Vagina (tissue), 2 donors: ENCODE results near the gene JPH4. TPM values are rescaled to one million over a fixed set of nuclear protein-coding genes. Genes with fewer than 3 reads are reported as not detected.

Experiments
- DNase-seq, 2 donors: peaks; one replicate each; pipeline ENCODE4 v3.0.0-alpha.2; 2017; ENCODE audit errors: extremely low spot score in 2 of 2
- H3K27ac ChIP-seq: fragments of 200-600 bp; sonication (generic); one replicate; pipeline ENCODE4 v1.5.1; 2019
- H3K27me3 ChIP-seq: fragments of 200-600 bp; sonication (generic); one replicate; pipeline ENCODE4 v1.5.1; 2019
- H3K36me3 ChIP-seq, 2 donors: fragments of 200-600 bp; sonication (generic); one replicate each; pipeline ENCODE4 v1.5.1; 2017 to 2019
- H3K4me1 ChIP-seq: fragments of 200-600 bp; sonication (generic); one replicate; pipeline ENCODE4 v1.5.1; 2019
- H3K4me3 ChIP-seq, 2 donors: fragments of 200-600 bp; sonication (generic); 1 replicate in 1 of 2; 2 replicates in 1 of 2; pipeline ENCODE4 v1.5.1; 2016 to 2019
- H3K9me3 ChIP-seq: fragments of 200-600 bp; sonication (generic); one replicate; pipeline ENCODE4 v1.5.1; 2019
- CTCF ChIP-seq, 3 experiments: fragments of 450-650 bp in 2 of 3; fragments of 200-600 bp in 1 of 3; sonication (generic) in 1 of 3; IDR thresholded peaks; one replicate each; pipeline ENCODE4 v1.5.1; 2017 to 2019; ENCODE audit warnings: antibody characterized with exemption in 3 of 3, mild to moderate bottlenecking in 2 of 3, moderate library complexity in 2 of 3
- POLR2A ChIP-seq, 2 donors: fragments of 450-650 bp; IDR thresholded peaks; one replicate each; pipeline ENCODE4 v1.6.1; 2017; ENCODE audit warnings: antibody characterized with exemption in 2 of 2, mild to moderate bottlenecking in 2 of 2, moderate library complexity in 2 of 2
- POLR2AphosphoS5 ChIP-seq, 2 donors: sonication (generic); formaldehyde crosslinking; IDR thresholded peaks; one replicate each; pipeline ENCODE4 v1.9.0; 2017; ENCODE audit warnings: antibody characterized with exemption in 2 of 2, mild to moderate bottlenecking in 2 of 2, low read depth in 1 of 2; ENCODE audit not compliant: insufficient read depth in 1 of 2
- intact Hi-C: fragments of 100-400 bp; cut with DNase I; formaldehyde crosslinking; loops from one replicate; pipeline ENCODE4 v1.15.1; 2023
- total RNA-seq: library from RNA; depleted of rRNA; stranded (reverse); fragments of >200 nt; gene quantifications from one replicate; pipeline ENCODE4 v1.2.3, GENCODE V29; 2016

The JPH4 gene
- total RNA-seq, 1 donor from 2014 or later, result 10.6 TPM

- no peak overlapping the region for H3K4me3 ChIP-seq
- no peaks in the 10 kb centered on the region for H3K9me3 ChIP-seq
- DNase-seq, result no peak
- H3K27me3 ChIP-seq, result no peaks in the 10 kb centered on the region
- TF ChIP-seq POLR2A (IDR thresholded peaks at IDR 0.05), result no peak
- TF ChIP-seq CTCF (IDR thresholded peaks at IDR 0.05), result no peak
- no peak for TF ChIP-seq POLR2AphosphoS5 (IDR thresholded peaks at IDR 0.05; ENCODE audit: insufficient read depth in 1 of 2, low read depth in 1 of 2)
- peaks cover under 1% of the 10 kb centered on the region for H3K4me1 ChIP-seq
- H3K36me3 ChIP-seq, result no peaks in the 10 kb centered on the region
- no peak overlapping the region for H3K27ac ChIP-seq
- intact Hi-C loops, result no loop called here
Measured at GRCh38 chr14:23582906-23583760, 4.5 kb upstream of the JPH4 start.

- TF ChIP-seq CTCF (IDR thresholded peaks at IDR 0.05), result no peak
- no peak for TF ChIP-seq POLR2A (IDR thresholded peaks at IDR 0.05)
- no peak for TF ChIP-seq POLR2AphosphoS5 (IDR thresholded peaks at IDR 0.05; ENCODE audit: insufficient read depth in 1 of 2, low read depth in 1 of 2)
- no peaks in the 10 kb centered on the region for H3K36me3 ChIP-seq
- peaks cover 10% of the 10 kb centered on the region for H3K27me3 ChIP-seq
- peak in 1 of 2 donors; percentile 32 for DNase-seq
- H3K9me3 ChIP-seq, result no peaks in the 10 kb centered on the region
- H3K4me3 ChIP-seq, result no peak overlapping the region
- peaks cover 23% of the 10 kb centered on the region for H3K4me1 ChIP-seq
- no peak overlapping the region for H3K27ac ChIP-seq
- intact Hi-C loops, result no loop called here
Measured at GRCh38 chr14:23580948-23581281, 2.3 kb upstream of the JPH4 start.

GRCh38 chr14:23580152-23580926 is 1.7 kb upstream of the JPH4 start:
- intact Hi-C loops, result no loop called here
- Histone ChIP-seq H3K4me1 (peaks cover 23% of the 10 kb centered on the region), H3K27me3 (peaks cover 10% of the 10 kb centered on the region), H3K4me3 (no peak overlapping the region), H3K36me3 (no peaks in the 10 kb centered on the region), H3K9me3 (no peaks in the 10 kb centered on the region), H3K27ac (no peak overlapping the region)
- TF ChIP-seq POLR2A (IDR thresholded peaks at IDR 0.05) (no peak), CTCF (IDR thresholded peaks at IDR 0.05) (no peak), POLR2AphosphoS5 (IDR thresholded peaks at IDR 0.05; ENCODE audit: insufficient read depth in 1 of 2, low read depth in 1 of 2) (no peak)
- peak in 1 of 2 donors; percentile 62 for DNase-seq

DNA sequence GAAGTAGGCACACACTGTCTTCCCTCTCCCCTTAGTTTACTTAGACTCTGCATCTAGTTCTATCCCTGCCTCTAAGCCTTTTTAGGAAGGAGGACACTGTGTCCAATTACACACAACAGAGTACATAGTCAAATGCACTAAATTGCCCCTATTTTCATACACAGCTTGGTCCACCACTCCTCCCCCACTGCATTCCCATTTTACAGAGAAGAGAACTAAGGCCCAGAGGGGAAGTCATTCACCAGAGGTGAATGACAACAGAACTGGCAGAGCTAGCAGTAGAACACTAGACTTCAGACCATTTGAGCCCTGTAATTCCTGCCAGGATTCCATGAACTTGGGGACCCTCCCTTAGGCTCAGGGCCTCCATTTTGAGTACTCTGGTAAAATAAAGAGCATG is 1.1 kb upstream of the JPH4 start:
- intact Hi-C loops, result no loop called here
- Histone ChIP-seq H3K27ac (no peak overlapping the region), H3K4me1 (peaks cover 23% of the 10 kb centered on the region), H3K9me3 (no peaks in the 10 kb centered on the region), H3K4me3 (no peak overlapping the region), H3K27me3 (peaks cover 10% of the 10 kb centered on the region), H3K36me3 (no peaks in the 10 kb centered on the region)
- DNase-seq, result peak in 1 of 2 donors; percentile 40
- no peak for TF ChIP-seq POLR2A (IDR thresholded peaks at IDR 0.05)
- no peak for TF ChIP-seq POLR2AphosphoS5 (IDR thresholded peaks at IDR 0.05; ENCODE audit: insufficient read depth in 1 of 2, low read depth in 1 of 2)
- no peak for TF ChIP-seq CTCF (IDR thresholded peaks at IDR 0.05)

GRCh38 chr14:23579311-23579630 is 681 bp upstream of the JPH4 start:
- peaks cover 10% of the 10 kb centered on the region for H3K27me3 ChIP-seq
- H3K4me1 ChIP-seq, result peaks cover 23% of the 10 kb centered on the region
- H3K27ac ChIP-seq, result peak overlapping the region; percentile 4
- intact Hi-C loops, result no loop called here
- no peaks in the 10 kb centered on the region for H3K9me3 ChIP-seq
- TF ChIP-seq POLR2AphosphoS5 (IDR thresholded peaks at IDR 0.05; ENCODE audit: insufficient read depth in 1 of 2, low read depth in 1 of 2), result no peak
- TF ChIP-seq POLR2A (IDR thresholded peaks at IDR 0.05), result no peak
- TF ChIP-seq CTCF (IDR thresholded peaks at IDR 0.05), result no peak
- no peaks in the 10 kb centered on the region for H3K36me3 ChIP-seq
- peak in 1 of 2 donors; percentile 70 for DNase-seq
- H3K4me3 ChIP-seq, result peak overlapping the region in 1 of 2 donors; percentile 61
